ENCODE measurements around the gene SEMG2.

Gene SEMG2, protein sequence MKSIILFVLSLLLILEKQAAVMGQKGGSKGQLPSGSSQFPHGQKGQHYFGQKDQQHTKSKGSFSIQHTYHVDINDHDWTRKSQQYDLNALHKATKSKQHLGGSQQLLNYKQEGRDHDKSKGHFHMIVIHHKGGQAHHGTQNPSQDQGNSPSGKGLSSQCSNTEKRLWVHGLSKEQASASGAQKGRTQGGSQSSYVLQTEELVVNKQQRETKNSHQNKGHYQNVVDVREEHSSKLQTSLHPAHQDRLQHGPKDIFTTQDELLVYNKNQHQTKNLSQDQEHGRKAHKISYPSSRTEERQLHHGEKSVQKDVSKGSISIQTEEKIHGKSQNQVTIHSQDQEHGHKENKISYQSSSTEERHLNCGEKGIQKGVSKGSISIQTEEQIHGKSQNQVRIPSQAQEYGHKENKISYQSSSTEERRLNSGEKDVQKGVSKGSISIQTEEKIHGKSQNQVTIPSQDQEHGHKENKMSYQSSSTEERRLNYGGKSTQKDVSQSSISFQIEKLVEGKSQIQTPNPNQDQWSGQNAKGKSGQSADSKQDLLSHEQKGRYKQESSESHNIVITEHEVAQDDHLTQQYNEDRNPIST

GRCh38 chr20:45221076-45221475, at the start of gene SEMG2:
TSS of gene SEMG2 (plus strand) at chr20:45221373. CDS start at chr20:45221390, 17 bp downstream.
- DNase-seq: no peak

DNA sequence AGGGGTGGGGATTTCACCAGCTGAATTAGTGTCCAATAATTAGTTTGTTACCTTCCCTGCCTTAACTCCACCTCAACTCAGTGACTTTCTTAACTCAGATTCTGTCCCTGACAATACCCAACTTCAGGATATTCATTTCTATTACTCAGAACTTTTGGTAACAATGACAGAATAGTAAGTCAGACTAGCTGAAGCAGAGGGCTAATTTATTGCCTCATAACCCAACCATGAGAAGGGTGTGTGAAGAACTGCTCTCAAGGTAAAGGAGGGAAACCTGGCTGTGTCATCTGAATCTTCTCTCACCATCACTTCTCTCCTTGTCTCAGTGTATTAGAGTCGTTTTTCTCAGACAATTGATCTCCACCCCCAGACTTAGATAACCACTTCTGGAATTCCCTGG, 47.7 kb upstream of the SEMG2 start:
- DNase-seq: no peak

DNA sequence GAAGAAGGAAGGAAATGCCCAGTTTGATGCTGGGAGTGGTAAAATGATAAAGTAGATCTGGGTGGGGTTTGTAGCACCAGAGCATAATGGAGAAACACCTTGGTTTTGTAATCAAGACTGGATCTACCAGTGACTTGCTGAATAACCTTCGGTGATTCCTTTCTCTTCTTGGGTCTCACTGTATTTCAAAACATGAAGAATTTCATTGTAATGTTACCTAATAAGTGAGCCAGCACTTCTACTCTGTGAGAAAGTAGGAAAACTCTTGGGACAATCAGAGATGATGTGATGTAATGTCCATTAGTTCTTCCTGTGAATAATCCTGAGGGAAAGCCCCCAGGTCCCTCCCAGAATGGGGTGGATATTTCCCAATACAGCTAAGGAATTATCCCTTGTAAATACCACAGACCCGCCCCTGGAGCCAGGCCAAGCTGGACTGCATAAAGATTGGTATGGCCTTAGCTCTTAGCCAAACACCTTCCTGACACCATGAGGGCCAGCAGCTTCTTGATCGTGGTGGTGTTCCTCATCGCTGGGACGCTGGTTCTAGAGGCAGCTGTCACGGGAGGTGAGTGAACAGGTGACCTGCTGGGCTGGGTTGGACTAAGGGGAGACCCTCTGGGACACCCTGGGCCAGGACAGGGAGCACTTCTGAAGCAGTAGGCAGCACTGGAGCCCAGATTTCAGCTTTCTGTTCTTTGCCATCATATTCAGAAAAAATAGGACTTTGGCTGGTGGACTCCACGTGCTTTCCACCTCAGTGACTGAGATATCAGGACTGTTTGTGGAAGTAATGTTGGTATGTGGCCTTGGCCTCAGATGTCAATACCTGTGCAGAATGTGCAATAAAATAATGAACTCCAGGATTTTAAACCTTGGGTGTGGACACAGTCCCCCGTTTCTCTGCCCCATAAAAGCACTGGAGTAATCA, 46.5 kb upstream of the SEMG2 start, which contains the start of gene PI3:
PI3 (plus strand) TSS at position 469 of the 931 bp plus-strand sequence; CDS start at position 490, 21 bp downstream.
- no peak for DNase-seq

DNA sequence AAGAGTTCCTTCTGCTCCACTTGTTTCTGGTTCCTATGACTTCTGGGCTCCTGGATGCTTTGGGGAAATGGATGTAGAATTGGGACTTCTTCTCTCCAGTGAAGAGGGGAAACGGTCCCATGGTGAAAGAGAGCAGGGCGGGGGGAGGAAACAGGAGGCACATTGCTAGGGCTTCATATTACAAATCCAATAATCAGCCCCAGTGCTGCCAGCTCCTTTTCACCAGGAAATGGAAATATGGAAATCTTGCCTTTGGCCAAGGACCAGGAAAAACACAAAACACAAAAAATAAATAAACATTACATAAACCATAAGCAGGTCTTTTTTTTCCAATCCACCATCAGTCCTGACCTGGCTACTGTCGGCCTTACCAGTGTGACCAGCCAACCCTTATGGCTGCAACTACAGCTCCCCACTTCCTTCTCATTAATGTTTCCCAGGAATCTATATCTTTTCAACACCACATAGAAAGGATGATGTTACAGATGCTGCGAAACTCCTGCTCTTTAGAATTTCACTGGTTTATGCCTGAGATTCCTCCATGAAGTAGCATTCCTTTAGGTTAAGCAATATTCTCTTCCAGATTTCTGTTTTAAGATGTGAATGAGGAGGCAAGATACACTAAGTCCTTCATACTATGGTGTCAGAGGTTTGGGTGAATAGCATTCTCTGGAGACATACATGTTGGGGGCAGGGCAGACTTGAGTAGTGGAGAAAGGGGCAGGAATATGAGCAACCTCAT, 44.5 kb upstream of the SEMG2 start:
- no peak for DNase-seq

- DNase-seq: no peak
These were observed 42.0 kb upstream of the SEMG2 start for GRCh38 chr20:45179166-45179565.

GRCh38 chr20:45181639-45182038, 39.5 kb upstream of the SEMG2 start:
- DNase-seq: no peak

- no peak for DNase-seq
These were observed 38.1 kb upstream of the SEMG2 start for GRCh38 chr20:45183084-45183483.

- no peak for DNase-seq
These were observed 33.5 kb upstream of the SEMG2 start for GRCh38 chr20:45187693-45188092.

- no peak for DNase-seq
These were observed 32.0 kb upstream of the SEMG2 start for GRCh38 chr20:45189067-45189609.

DNA sequence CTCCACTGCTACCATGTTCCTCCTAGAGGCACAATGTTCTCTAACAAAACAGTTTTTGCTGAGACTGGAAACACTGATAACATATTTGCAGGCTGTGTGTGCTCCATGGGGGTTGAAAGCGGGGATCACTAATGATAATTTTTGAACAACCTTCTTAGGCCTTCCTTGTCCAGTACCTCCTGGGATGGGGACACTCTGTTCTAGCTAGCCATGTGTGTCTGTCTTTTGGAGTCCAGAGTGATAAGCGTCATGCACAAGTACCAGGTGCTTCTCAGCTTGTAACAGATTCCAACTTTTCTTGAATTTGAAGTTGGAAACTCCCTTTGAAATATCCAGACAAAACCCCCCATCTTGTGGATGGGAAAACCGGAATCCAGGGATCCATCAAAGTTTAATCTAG, 31.3 kb upstream of the SEMG2 start:
- no peak for DNase-seq

DNA sequence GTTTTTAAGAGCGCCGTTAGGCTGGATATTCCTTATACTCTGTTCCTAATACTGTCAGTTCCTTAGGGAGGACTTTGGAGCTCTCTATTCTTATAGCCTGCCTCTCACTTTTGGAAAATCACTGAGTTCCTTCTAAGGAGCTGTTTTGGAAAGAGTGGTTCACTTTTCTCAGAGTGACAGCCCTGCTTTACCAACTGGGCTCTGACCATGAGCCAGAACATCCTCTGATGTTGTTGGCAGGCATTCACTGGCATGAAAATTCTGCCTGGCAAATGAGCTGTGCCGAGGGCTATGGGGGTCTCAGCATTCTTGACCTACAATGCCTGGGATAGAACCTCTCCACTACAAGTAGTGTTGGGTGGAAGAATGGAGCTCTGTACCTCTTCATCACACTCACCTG, 29.2 kb upstream of the SEMG2 start:
- DNase-seq: no peak

DNA sequence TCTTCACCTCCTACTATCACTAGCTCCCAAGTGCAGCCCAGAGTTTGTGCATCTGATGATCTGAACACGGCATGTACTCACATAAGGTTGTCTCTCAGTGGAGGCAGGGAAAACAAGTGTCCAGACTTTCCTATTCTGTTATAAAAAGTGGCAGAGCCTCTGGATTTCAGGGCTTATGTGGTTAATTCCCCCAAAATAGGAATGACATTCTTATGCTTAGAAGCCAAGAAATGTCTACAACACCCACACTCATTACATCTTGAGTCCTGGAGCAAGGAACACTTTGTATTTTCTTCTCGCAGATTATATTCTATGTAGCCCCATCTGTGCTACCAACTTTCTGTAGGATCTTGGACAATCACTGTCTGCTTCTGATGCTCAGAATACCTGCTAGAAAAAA, 27.8 kb upstream of the SEMG2 start:
- DNase-seq: no peak

DNA sequence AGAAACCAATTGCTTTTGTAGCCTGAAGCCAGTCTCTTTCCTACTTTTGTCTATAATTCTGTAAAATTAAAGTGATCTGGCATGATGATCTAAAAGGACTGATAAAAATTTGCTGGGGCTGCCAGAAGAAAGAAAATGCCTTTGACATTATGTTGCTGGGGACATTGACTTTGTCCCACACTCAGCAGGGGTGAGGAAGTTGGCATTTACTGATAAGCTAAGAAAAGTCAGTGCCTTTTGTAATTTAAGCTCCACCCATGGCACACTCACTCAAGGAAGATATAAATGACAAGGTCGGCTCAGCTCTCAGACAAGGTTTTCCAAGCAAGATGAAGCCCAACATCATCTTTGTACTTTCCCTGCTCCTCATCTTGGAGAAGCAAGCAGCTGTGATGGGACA, 14.4 kb upstream of the SEMG2 start, which contains the start of gene SEMG1:
SEMG1 (plus strand) TSS at position 309 of the 400 bp plus-strand sequence; CDS start at position 330, 21 bp downstream.
- no peak for DNase-seq

GRCh38 chr20:45209924-45210323, 11.2 kb upstream of the SEMG2 start:
- no peak for DNase-seq

- no peak for DNase-seq
These were observed 9.4 kb upstream of the SEMG2 start for GRCh38 chr20:45211569-45212474.

DNA sequence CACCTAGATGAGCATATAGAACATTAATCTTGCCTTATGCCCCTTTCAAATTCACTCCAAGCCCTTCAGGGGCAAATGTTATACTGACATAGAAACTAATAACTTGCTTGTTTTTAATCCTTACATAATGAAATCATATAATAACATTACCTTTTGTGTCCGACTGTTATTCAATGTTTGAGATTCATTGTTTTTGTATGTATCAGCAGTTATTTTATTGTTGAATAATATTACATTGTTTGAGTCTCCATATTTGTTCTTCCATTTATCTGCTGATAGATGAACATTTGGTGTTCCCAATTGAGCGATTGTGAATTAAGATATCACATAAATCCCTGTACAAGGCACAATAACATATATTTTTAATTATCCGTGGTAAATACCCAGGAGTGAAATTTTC, 8.3 kb upstream of the SEMG2 start:
- DNase-seq: no peak

DNA sequence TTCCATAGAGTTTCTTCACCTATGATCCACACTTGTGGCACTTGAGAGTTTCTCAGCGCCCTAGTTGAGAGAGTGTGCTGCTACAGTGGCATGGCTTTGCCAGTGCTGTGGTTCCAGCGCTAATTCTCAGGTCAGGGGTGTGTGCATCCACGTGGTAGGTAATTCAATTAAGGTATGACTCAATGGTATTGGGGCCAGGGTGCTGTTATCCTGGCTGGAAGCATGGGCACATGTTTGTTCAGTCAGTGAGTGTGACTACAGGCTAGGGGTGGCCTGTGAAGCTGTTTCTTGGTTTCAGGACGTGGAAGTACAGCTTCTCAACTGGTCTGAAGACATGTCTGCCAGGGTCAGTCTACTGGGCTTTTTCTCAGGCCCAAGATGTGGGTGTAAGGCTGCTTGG, 3.0 kb upstream of the SEMG2 start:
- DNase-seq: no peak

DNA sequence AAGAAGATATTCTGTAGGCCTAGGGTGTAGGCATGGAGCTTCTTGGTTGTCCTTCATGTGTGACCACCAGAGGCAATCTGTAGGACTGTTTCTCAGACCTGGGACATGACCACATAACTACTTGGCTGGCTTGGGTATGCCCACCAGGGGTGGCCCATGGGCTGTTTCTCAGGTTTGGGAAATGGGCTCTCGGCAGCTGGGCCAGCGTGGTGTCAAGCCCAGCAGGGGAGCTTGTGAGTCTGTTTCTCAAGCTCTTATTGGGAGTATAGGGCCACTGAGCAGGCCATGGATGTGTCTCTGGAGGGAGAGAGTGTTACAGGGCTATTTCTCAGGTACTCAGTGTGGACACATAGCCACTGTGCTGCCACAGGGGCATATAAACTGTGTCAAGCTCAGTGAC, 2.5 kb upstream of the SEMG2 start:
- DNase-seq: no peak

DNA sequence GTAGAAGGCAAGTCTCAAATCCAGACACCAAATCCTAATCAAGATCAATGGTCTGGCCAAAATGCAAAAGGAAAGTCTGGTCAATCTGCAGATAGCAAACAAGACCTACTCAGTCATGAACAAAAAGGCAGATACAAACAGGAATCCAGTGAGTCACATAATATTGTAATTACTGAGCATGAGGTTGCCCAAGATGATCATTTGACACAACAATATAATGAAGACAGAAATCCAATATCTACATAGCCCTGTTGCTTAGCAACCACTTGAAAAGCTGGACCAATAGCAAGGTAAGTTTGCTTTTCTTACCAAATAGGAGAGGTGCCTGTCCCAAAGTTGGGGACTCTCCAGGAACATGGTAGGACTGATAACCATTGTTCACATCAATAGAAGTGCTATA, 2.0 kb downstream of the SEMG2 start:
- no peak for DNase-seq

GRCh38 chr20:45226287-45226686, 5.1 kb downstream of the SEMG2 start:
- DNase-seq: no peak

Measured in CD4-positive, alpha-beta T cell treated with Interferon gamma for 1 hour (primary cell).